Activated CD4-positive, alpha-beta T cell treated with anti-CD3 and anti-CD28 coated beads, Interleukin-2, amount 50 U/mL, for 4 hours (primary cell): Measurements from ENCODE around the gene SACM1L.
A peak's percentile ranks its signal among the peaks of the same experiment; 100 is the strongest.

Source experiments
- DNase-seq, 2 experiments: peaks; one replicate each; pipeline ENCODE4 v3.0.0-alpha.2; 2020

SACM1L gene

GRCh38 chr3:45688882-45689786 is at the start of gene SACM1L:
SACM1L (plus strand) TSS chr3:45689396; CDS start chr3:45689466, 70 bp downstream.
- DNase-seq, result peak; percentile 93 to 94

GRCh38 chr3:45640091-45640507 is 49.1 kb upstream of the SACM1L start:
- no peak for DNase-seq

GRCh38 chr3:45640724-45641361 is 48.4 kb upstream of the SACM1L start:
- DNase-seq, result no peak

GRCh38 chr3:45641756-45642155 is 47.4 kb upstream of the SACM1L start:
- no peak for DNase-seq

GRCh38 chr3:45642731-45643152 is 46.5 kb upstream of the SACM1L start:
- no peak for DNase-seq

- DNase-seq, result no peak
These were observed 45.0 kb upstream of the SACM1L start for GRCh38 chr3:45644063-45644790.

GRCh38 chr3:45644791-45645201 is 44.4 kb upstream of the SACM1L start:
- no peak for DNase-seq

- DNase-seq, result no peak
These were observed 43.1 kb upstream of the SACM1L start for GRCh38 chr3:45646051-45646585.

GRCh38 chr3:45647148-45647619 is 42.0 kb upstream of the SACM1L start:
- DNase-seq, result no peak

- DNase-seq, result no peak
These were observed 36.0 kb upstream of the SACM1L start for GRCh38 chr3:45653205-45653604.

- no peak for DNase-seq
These were observed 34.7 kb upstream of the SACM1L start for GRCh38 chr3:45654397-45654944.

GRCh38 chr3:45655906-45656305 is 33.3 kb upstream of the SACM1L start:
- DNase-seq, result no peak

- peak; percentile 82 to 85 for DNase-seq
These were observed 32.4 kb upstream of the SACM1L start for GRCh38 chr3:45656575-45657363.

GRCh38 chr3:45657853-45658252 is 31.3 kb upstream of the SACM1L start:
- DNase-seq, result no peak

- peak in 1 of 2 experiments; percentile 35 for DNase-seq
These were observed 29.3 kb upstream of the SACM1L start for GRCh38 chr3:45659661-45660566.

- no peak for DNase-seq
These were observed 28.7 kb upstream of the SACM1L start for GRCh38 chr3:45660567-45660901.

GRCh38 chr3:45664578-45664977 is 24.6 kb upstream of the SACM1L start:
- peak; percentile 65 to 71 for DNase-seq

GRCh38 chr3:45665101-45665572 is 24.1 kb upstream of the SACM1L start:
- DNase-seq, result peak; percentile 43 to 52

- no peak for DNase-seq
These were observed 22.3 kb upstream of the SACM1L start for GRCh38 chr3:45666757-45667431.

GRCh38 chr3:45667569-45667934 is 21.6 kb upstream of the SACM1L start:
- DNase-seq, result no peak
